ENCODE results near the gene SPEF2. TPM values are rescaled to one million over a fixed set of nuclear protein-coding genes. Genes with fewer than 3 reads are reported as not detected.

Gene SPEF2
- total and polyA plus RNA-seq, 4 donors = 0.42 to 4.5 (median 2.1) TPM

DNA sequence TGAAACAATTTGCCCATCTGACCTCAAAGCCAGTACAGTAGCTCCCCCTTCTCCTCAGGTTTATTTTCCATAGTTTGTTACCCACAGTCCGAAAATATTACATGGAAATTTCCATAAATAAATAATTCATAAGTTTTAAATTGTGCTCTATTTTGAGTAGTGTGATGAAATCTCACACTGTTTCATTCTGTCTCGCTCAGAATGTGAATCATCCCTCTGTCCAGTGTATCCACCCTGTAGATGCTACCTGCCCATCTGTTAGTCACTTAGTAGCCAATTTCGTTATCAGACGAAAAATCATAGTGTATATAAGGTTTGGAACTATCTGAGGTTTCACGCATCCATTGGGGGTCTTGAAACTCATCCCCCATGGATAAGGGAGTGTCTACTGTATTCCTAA is 138.3 kb downstream of the SPEF2 start:
- H3K27me3 ChIP-seq (ENCODE audit: control insufficient read depth in 4 of 4, insufficient read depth in 4 of 4, low read length in 3 of 4) = no peaks in the 10 kb centered on the region

DNA sequence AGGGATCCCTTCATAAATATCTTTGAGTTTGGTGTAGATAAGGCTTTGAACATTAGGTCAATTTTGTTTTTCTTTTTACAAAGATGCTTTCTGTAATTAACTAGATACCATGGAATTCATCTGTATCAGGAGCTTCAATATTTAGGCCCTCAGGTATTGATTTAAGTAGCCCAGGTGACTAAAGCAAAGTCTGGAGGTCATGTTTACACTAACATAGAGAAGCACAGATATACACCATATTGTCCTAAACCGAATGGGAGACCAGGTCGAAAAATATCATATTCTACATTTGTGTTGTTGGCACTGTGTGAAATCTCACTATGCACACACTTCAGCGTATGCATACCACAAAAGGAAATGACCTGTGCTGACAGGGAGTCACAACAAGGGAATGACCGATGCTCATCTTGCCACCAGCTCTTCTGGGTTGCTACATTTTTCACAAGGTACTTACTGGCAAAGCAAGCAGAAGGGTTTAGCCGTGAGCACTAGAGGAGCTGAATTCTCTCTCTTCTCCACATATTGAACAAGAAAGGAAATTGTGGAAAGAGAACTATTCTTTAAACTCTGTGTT is 140.6 kb downstream of the SPEF2 start:
- WGBS = 45% methylated on average over 5 of the region's 5 CpGs
- TF ChIP-seq EGR1 (IDR thresholded peaks at IDR 0.05; ENCODE audit: low read depth in 2 of 2) (no peak), RXRA (IDR thresholded peaks at IDR 0.05) (peak in 1 of 2 donors; percentile 25), TAF1 (conservative IDR thresholded peaks at IDR 0.05) (no peak), FOXA1 (IDR thresholded peaks at IDR 0.05) (peak; percentile 36), JUND (IDR thresholded peaks at IDR 0.05) (no peak), RAD21 (IDR thresholded peaks at IDR 0.05) (peak in 1 of 2 donors; percentile 16), HNF4A (conservative IDR thresholded peaks at IDR 0.05) (peak; percentile 60 to 75), GABPA (IDR thresholded peaks at IDR 0.05 in 1 of 2, conservative IDR thresholded peaks at IDR 0.05 in 1 of 2) (no peak)
- TF ChIP-seq, protein P1, sequence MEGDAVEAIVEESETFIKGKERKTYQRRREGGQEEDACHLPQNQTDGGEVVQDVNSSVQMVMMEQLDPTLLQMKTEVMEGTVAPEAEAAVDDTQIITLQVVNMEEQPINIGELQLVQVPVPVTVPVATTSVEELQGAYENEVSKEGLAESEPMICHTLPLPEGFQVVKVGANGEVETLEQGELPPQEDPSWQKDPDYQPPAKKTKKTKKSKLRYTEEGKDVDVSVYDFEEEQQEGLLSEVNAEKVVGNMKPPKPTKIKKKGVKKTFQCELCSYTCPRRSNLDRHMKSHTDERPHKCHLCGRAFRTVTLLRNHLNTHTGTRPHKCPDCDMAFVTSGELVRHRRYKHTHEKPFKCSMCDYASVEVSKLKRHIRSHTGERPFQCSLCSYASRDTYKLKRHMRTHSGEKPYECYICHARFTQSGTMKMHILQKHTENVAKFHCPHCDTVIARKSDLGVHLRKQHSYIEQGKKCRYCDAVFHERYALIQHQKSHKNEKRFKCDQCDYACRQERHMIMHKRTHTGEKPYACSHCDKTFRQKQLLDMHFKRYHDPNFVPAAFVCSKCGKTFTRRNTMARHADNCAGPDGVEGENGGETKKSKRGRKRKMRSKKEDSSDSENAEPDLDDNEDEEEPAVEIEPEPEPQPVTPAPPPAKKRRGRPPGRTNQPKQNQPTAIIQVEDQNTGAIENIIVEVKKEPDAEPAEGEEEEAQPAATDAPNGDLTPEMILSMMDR (IDR thresholded peaks at IDR 0.05; ENCODE audit: low read depth, low read length, missing input control) = no peak
- TF ChIP-seq, protein P2, sequence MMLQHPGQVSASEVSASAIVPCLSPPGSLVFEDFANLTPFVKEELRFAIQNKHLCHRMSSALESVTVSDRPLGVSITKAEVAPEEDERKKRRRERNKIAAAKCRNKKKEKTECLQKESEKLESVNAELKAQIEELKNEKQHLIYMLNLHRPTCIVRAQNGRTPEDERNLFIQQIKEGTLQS (IDR thresholded peaks at IDR 0.05) = no peak
- TF ChIP-seq, protein P3, sequence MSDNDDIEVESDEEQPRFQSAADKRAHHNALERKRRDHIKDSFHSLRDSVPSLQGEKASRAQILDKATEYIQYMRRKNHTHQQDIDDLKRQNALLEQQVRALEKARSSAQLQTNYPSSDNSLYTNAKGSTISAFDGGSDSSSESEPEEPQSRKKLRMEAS (IDR thresholded peaks at IDR 0.05) = no peak

More for the DNA sequence above, 138.3 kb downstream of the SPEF2 start:
- H3K9ac ChIP-seq (ENCODE audit: low read depth in 1 of 2, low read length in 2 of 2) = no peak overlapping the region
- H3K4me1 ChIP-seq (ENCODE audit: control insufficient read depth in 4 of 4, insufficient read depth in 4 of 4, low read length in 3 of 4) = peaks cover 0 to 7% (median 1%) of the 10 kb centered on the region in 4 donors
- DNase-seq (ENCODE audit: low spot score) = no peak
- no peaks in the 10 kb centered on the region for H3K36me3 ChIP-seq (ENCODE audit: control insufficient read depth in 4 of 4, insufficient read depth in 3 of 4, low read depth in 1 of 4, low read length in 3 of 4)
- no peak overlapping the region for H3K27ac ChIP-seq (ENCODE audit: low read depth in 1 of 2, low read length in 2 of 2)
- no peak overlapping the region for H3K4me3 ChIP-seq (ENCODE audit: low read depth in 1 of 3, low read length in 3 of 3)
- H3K9me3 ChIP-seq (ENCODE audit: control insufficient read depth in 4 of 4, low read length in 3 of 4) = no peaks in the 10 kb centered on the region
- 94% methylated on average over 5 of the region's 5 CpGs for WGBS
- TF ChIP-seq YY1 (IDR thresholded peaks at IDR 0.05) (no peak), JUND (IDR thresholded peaks at IDR 0.05) (no peak), RAD21 (IDR thresholded peaks at IDR 0.05) (no peak), RXRA (IDR thresholded peaks at IDR 0.05) (no peak), FOXA2 (IDR thresholded peaks at IDR 0.05) (no peak), SP1 (IDR thresholded peaks at IDR 0.05) (no peak)
- TF ChIP-seq, protein P4, sequence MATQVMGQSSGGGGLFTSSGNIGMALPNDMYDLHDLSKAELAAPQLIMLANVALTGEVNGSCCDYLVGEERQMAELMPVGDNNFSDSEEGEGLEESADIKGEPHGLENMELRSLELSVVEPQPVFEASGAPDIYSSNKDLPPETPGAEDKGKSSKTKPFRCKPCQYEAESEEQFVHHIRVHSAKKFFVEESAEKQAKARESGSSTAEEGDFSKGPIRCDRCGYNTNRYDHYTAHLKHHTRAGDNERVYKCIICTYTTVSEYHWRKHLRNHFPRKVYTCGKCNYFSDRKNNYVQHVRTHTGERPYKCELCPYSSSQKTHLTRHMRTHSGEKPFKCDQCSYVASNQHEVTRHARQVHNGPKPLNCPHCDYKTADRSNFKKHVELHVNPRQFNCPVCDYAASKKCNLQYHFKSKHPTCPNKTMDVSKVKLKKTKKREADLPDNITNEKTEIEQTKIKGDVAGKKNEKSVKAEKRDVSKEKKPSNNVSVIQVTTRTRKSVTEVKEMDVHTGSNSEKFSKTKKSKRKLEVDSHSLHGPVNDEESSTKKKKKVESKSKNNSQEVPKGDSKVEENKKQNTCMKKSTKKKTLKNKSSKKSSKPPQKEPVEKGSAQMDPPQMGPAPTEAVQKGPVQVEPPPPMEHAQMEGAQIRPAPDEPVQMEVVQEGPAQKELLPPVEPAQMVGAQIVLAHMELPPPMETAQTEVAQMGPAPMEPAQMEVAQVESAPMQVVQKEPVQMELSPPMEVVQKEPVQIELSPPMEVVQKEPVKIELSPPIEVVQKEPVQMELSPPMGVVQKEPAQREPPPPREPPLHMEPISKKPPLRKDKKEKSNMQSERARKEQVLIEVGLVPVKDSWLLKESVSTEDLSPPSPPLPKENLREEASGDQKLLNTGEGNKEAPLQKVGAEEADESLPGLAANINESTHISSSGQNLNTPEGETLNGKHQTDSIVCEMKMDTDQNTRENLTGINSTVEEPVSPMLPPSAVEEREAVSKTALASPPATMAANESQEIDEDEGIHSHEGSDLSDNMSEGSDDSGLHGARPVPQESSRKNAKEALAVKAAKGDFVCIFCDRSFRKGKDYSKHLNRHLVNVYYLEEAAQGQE (IDR thresholded peaks at IDR 0.05) = no peak
- TF ChIP-seq, protein P1 (IDR thresholded peaks at IDR 0.05; ENCODE audit: low read depth, low read length, missing input control) = no peak
- TF ChIP-seq, protein P2 (IDR thresholded peaks at IDR 0.05) = no peak
- TF ChIP-seq, protein P5, sequence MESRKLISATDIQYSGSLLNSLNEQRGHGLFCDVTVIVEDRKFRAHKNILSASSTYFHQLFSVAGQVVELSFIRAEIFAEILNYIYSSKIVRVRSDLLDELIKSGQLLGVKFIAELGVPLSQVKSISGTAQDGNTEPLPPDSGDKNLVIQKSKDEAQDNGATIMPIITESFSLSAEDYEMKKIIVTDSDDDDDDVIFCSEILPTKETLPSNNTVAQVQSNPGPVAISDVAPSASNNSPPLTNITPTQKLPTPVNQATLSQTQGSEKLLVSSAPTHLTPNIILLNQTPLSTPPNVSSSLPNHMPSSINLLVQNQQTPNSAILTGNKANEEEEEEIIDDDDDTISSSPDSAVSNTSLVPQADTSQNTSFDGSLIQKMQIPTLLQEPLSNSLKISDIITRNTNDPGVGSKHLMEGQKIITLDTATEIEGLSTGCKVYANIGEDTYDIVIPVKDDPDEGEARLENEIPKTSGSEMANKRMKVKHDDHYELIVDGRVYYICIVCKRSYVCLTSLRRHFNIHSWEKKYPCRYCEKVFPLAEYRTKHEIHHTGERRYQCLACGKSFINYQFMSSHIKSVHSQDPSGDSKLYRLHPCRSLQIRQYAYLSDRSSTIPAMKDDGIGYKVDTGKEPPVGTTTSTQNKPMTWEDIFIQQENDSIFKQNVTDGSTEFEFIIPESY (IDR thresholded peaks at IDR 0.05) = no peak

More for the DNA sequence above, 140.6 kb downstream of the SPEF2 start:
- no peak for DNase-seq (ENCODE audit: low spot score)
- no peaks in the 10 kb centered on the region for H3K36me3 ChIP-seq (ENCODE audit: control insufficient read depth in 4 of 4, insufficient read depth in 3 of 4, low read depth in 1 of 4, low read length in 3 of 4)
- no peak overlapping the region for H3K27ac ChIP-seq (ENCODE audit: low read depth in 1 of 2, low read length in 2 of 2)
- no peaks in the 10 kb centered on the region for H3K9me3 ChIP-seq (ENCODE audit: control insufficient read depth in 4 of 4, low read length in 3 of 4)
- H3K4me1 ChIP-seq (ENCODE audit: control insufficient read depth in 4 of 4, insufficient read depth in 4 of 4, low read length in 3 of 4) = peaks cover 0 to 7% (median 1%) of the 10 kb centered on the region in 4 donors
- no peak overlapping the region for H3K9ac ChIP-seq (ENCODE audit: low read depth in 1 of 2, low read length in 2 of 2)
- H3K4me3 ChIP-seq (ENCODE audit: low read depth in 1 of 3, low read length in 3 of 3) = no peak overlapping the region
- no peaks in the 10 kb centered on the region for H3K27me3 ChIP-seq (ENCODE audit: control insufficient read depth in 4 of 4, insufficient read depth in 4 of 4, low read length in 3 of 4)

Measured in liver (tissue), 9 donors.